Measurements from ENCODE around the gene TMEM132C.

DNA sequence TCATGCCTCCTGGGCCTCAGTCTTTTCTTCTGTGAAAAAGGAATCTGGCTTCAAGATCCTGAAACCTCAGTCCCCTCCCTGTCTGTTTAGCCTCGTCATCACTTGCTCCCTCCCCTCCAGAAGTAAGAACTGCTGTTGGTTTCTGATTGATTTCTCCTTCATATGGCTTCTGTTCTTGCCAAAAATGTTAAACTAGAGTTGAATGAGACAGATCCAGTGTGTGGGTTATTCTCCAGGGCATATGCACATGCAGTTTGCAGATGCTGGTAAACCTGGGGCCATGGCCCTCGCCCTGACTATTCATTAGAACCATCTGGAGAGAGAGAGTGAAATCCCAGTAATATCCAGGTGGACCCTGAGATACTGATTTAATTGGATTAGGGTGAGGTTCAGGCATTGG is 175.1 kb downstream of the TMEM132C start:
- TF ChIP-seq EZH2 (IDR thresholded peaks at IDR 0.05; ENCODE audit: low read depth, unreplicated experiment) (no peak), POLR2AphosphoS5 (IDR thresholded peaks at IDR 0.05; ENCODE audit: low read depth) (no peak), CTCF (conservative IDR thresholded peaks at IDR 0.05; ENCODE audit: low read depth in 2 of 2) (no peak), EZH2phosphoT487 (IDR thresholded peaks at IDR 0.05; ENCODE audit: unreplicated experiment) (no peak), ZNF114 (CRISPR knock-in tag; IDR thresholded peaks at IDR 0.05) (no peak), JUNB (IDR thresholded peaks at IDR 0.05; ENCODE audit: unreplicated experiment) (no peak), CREB1 (CRISPR knock-in tag; IDR thresholded peaks at IDR 0.05; ENCODE audit: low read depth) (no peak)
- TF ChIP-seq, protein P1, sequence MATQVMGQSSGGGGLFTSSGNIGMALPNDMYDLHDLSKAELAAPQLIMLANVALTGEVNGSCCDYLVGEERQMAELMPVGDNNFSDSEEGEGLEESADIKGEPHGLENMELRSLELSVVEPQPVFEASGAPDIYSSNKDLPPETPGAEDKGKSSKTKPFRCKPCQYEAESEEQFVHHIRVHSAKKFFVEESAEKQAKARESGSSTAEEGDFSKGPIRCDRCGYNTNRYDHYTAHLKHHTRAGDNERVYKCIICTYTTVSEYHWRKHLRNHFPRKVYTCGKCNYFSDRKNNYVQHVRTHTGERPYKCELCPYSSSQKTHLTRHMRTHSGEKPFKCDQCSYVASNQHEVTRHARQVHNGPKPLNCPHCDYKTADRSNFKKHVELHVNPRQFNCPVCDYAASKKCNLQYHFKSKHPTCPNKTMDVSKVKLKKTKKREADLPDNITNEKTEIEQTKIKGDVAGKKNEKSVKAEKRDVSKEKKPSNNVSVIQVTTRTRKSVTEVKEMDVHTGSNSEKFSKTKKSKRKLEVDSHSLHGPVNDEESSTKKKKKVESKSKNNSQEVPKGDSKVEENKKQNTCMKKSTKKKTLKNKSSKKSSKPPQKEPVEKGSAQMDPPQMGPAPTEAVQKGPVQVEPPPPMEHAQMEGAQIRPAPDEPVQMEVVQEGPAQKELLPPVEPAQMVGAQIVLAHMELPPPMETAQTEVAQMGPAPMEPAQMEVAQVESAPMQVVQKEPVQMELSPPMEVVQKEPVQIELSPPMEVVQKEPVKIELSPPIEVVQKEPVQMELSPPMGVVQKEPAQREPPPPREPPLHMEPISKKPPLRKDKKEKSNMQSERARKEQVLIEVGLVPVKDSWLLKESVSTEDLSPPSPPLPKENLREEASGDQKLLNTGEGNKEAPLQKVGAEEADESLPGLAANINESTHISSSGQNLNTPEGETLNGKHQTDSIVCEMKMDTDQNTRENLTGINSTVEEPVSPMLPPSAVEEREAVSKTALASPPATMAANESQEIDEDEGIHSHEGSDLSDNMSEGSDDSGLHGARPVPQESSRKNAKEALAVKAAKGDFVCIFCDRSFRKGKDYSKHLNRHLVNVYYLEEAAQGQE (IDR thresholded peaks at IDR 0.05; ENCODE audit: unreplicated experiment), result no peak

All from GM23338 (cell line).